Astrocyte of the spinal cord (primary cell): Measurements from ENCODE around the gene SNCAIP.
"Not testable (repeated sequence)": the region's sequence is repeated elsewhere in the genome, so short reads cannot be mapped to it uniquely, and the experiment has no call there.

Source experiments
- DNase-seq: peaks from one replicate; pipeline ENCODE4 v3.0.0; 2011; ENCODE audit warnings: low read depth, low spot score
- H3K4me3 ChIP-seq: 2 replicates; pipeline ENCODE4 v1.5.1; 2011; ENCODE audit warnings: low read depth, mild to moderate bottlenecking, low read length, moderate library complexity
- in situ Hi-C: cut with HindIII; loops from 2 replicates; pipeline ENCODE4 v1.10.0; 2017; ENCODE audit warnings: low sequenced_read_pairs
- TF ChIP-seq, protein P1 (sequence below): IDR thresholded peaks from 2 replicates; pipeline ENCODE4 v1.5.1; 2012; ENCODE audit warnings: low read depth, mild to moderate bottlenecking, low read length, inconsistent platforms

The SNCAIP gene

DNA sequence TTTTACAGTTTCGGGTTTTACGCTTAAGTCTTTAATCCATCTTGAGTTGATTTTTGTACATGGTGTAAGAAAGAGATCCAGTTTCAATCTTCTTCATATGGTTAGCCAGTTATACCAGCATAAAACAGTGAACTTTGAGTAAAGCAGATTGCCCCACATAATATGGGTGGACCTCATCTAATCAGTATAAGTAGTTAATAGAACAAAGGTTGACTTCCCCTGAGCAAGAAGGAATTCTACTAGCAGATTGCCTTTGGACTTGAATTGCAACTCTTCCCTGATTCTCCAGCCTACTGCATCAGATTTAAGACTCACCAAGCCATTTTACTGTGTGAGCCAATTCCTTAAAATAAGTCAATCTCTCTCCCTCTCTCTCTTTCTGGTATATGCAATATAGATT, 173.2 kb downstream of the SNCAIP start:
- no peak for DNase-seq
- TF ChIP-seq, protein P1, sequence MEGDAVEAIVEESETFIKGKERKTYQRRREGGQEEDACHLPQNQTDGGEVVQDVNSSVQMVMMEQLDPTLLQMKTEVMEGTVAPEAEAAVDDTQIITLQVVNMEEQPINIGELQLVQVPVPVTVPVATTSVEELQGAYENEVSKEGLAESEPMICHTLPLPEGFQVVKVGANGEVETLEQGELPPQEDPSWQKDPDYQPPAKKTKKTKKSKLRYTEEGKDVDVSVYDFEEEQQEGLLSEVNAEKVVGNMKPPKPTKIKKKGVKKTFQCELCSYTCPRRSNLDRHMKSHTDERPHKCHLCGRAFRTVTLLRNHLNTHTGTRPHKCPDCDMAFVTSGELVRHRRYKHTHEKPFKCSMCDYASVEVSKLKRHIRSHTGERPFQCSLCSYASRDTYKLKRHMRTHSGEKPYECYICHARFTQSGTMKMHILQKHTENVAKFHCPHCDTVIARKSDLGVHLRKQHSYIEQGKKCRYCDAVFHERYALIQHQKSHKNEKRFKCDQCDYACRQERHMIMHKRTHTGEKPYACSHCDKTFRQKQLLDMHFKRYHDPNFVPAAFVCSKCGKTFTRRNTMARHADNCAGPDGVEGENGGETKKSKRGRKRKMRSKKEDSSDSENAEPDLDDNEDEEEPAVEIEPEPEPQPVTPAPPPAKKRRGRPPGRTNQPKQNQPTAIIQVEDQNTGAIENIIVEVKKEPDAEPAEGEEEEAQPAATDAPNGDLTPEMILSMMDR: no peak
- in situ Hi-C loops: no loop called here
- no peak overlapping the region for H3K4me3 ChIP-seq

DNA sequence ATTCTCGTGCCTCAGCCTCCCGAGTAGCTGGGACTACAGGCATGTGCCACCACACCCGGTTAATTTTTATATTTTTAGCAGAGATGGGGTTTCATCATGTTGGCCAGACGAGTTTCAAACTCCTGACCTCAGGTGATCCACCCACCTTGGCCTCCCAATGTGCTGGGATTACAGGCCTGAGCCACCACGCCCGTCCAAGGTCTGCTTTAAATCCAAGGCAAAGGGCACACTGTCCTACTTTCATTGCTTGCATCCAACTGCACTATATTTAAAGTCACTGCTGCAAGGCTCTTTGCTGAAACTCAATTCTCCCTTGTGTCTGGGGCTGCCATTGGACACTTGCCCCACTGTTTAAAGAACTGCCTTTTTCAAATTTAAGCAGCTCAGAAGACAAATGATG, 174.6 kb downstream of the SNCAIP start:
- H3K4me3 ChIP-seq, in situ Hi-C loops, DNase-seq: not testable (repeated sequence)

DNA sequence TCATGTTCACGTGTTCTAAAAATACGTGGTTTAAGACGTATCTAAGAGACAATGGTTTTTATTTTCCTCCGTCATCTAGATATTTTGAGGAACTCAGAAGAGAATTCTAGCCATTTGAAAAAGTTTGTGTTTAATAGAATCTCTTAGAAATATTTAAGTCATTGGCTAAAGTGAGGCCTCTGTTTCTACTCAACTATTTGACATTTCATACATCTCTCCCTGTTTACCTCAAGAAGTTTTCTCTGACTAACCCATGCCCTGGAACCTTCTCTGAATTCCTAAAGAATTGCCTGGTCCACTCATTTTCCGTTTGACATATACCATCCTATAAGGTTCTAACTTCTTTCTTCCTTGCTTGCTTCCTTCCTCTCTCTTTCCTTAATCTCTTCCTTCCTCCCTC, 178.7 kb downstream of the SNCAIP start:
- H3K4me3 ChIP-seq: no peak overlapping the region
- in situ Hi-C loops: no loop called here
- TF ChIP-seq, protein P1: no peak
- DNase-seq: no peak

DNA sequence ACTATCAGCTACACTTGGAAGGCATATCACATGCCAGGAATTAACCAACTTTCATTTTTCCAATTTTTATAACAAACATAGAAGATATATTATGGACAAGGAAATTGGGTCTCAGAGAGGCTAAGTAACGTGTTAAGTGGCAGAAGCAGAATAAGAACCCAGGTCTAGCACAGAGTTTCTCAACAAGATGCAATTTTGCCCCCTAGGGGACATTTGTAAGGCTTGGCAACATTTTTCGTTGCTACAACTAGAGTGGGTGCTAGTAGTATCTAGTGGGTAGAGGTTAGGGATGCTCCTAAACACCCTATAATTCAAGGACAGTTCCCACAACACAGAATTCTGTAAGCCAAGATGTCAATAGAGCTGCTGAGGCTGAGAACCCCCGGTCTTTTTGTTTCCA, 180.6 kb downstream of the SNCAIP start:
- H3K4me3 ChIP-seq: no peak overlapping the region
- TF ChIP-seq, protein P1: peak; percentile 38
- in situ Hi-C loops: no loop called here
- DNase-seq: no peak

DNA sequence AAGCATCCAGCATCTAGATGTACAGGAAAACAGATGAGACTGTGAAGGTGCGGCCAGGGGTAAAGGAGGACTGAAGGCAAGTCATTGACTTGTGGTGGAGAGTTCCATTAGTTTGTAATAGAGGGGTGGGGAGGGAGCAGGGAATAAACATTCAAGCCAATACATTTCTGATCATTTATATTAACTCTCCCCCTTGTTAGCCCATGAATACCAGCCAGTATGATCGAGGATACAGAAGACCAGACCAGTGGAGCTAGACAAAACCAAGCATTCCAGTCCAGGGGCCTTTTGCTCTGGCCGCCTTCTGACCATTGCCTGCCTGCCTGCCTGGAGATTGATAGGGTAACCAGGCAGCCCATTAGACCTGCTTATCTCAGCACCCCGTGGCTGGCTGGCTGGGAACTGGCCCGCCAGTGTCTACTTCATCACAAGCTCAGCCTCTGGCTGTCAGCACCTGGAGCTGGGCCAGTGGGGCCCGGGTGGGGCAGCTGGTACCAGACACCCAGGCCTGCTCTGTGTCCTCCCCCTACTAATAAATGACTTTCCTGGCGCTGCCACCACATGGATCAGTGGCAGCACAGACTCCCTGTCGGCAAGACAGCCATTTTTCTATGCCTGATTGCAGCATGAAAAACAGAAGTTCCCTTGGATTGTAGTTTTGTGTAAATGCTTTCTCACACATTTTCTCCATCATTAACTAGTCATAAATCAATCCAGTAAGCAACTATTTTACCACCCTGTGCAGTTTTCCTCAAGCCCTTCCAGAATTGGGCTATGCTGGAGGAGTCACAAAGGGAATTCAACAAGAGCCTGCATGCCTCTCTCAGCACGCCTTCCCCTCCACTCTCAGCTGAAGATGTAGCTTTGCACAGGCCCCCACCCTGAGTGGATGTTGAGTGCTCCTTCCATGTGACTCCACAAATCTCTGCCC, 181.3 kb downstream of the SNCAIP start:
- no peak overlapping the region for H3K4me3 ChIP-seq
- TF ChIP-seq, protein P1: no peak
- DNase-seq: peak; percentile 38
- in situ Hi-C loops: no loop called here

DNA sequence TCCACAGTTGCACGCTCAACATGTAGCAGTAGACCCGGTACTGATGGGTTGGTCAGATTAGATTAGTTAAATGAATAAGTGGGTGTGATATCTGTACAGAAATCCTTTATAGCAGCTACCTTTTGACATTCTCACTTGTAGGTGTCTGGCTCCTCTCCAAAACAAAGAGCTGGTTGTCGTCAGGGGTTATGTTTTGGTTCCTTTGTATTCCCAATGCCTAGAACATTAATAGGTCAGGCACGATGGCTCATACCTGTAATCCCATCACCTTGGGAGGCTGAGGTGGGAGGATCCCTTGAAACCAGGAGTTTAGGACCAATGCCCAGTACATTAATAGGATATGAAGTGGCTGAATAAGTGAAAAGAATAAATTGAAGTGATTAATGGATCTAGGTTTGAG, 182.1 kb downstream of the SNCAIP start:
- no peak overlapping the region for H3K4me3 ChIP-seq
- in situ Hi-C loops: no loop called here
- no peak for DNase-seq
- TF ChIP-seq, protein P1: no peak

DNA sequence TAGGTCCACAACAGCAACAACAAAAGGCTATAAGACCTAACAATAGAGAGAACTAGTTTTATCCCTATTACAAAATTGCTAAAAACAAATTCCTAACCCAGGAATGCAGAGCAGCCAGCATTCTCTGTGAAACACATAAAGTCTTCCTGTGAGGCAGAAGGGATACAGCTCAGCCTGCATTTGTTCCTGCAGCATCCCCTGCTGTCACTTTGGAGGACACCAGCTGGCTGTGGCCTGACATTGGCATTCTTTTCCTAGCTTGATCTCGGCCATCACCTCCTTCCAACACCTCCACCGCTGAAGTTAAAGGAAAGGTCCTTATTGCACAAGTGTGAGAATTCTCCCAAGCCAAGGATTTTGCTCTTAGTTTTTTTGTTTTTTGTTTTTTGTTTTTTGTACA, 186.1 kb downstream of the SNCAIP start:
- TF ChIP-seq, protein P1: peak; percentile 43
- in situ Hi-C loops: no loop called here
- H3K4me3 ChIP-seq: no peak overlapping the region
- no peak for DNase-seq
